HEK293T (cell line): ENCODE measurements around the gene VAV2.

Experiments used
- ARNT ChIP-seq: fragments of 450-650 bp; IDR thresholded peaks from 2 replicates; pipeline ENCODE4 v1.6.1; 2017; ENCODE audit warnings: mild to moderate bottlenecking
- BHLHE40 ChIP-seq: fragments of 450-650 bp; IDR thresholded peaks from 2 replicates; pipeline ENCODE4 v1.6.1; 2016; ENCODE audit warnings: mild to moderate bottlenecking, moderate library complexity, borderline replicate concordance
- ELF4 ChIP-seq: fragments of 450-650 bp; IDR thresholded peaks from 2 replicates; pipeline ENCODE4 v1.6.1; 2017; ENCODE audit warnings: antibody characterized with exemption
- FOXA1 ChIP-seq: fragments of 450-650 bp; IDR thresholded peaks from 2 replicates; pipeline ENCODE4 v1.6.1; 2016; ENCODE audit warnings: mild to moderate bottlenecking
- FOXM1 ChIP-seq: fragments of 450-650 bp; IDR thresholded peaks from 2 replicates; pipeline ENCODE4 v1.6.1; 2017; ENCODE audit warnings: mild to moderate bottlenecking, borderline replicate concordance
- HDGF ChIP-seq: fragments of 450-650 bp; IDR thresholded peaks from 2 replicates; pipeline ENCODE4 v1.6.1; 2017; ENCODE audit warnings: antibody characterized with exemption, borderline replicate concordance
- L3MBTL2 ChIP-seq: fragments of 450-650 bp; conservative IDR thresholded peaks from 2 replicates; pipeline ENCODE4 v1.6.1; 2016; ENCODE audit warnings: mild to moderate bottlenecking
- LEF1 ChIP-seq: fragments of 450-650 bp; IDR thresholded peaks from 2 replicates; pipeline ENCODE4 v1.6.1; 2017; ENCODE audit warnings: mild to moderate bottlenecking, borderline replicate concordance
- NFRKB ChIP-seq: fragments of 450-650 bp; IDR thresholded peaks from 2 replicates; pipeline ENCODE4 v1.6.1; 2016; ENCODE audit warnings: mild to moderate bottlenecking, moderate library complexity
- PKNOX1 ChIP-seq: fragments of 450-650 bp; IDR thresholded peaks from 2 replicates; pipeline ENCODE4 v1.6.1; 2016
- SP1 ChIP-seq: fragments of 450-650 bp; IDR thresholded peaks from 2 replicates; pipeline ENCODE4 v1.6.1; 2017
- SUZ12 ChIP-seq: fragments of 450-650 bp; IDR thresholded peaks from 2 replicates; pipeline ENCODE4 v1.6.1; 2016; ENCODE audit warnings: mild to moderate bottlenecking
- TARDBP ChIP-seq: fragments of 450-650 bp; IDR thresholded peaks from 2 replicates; pipeline ENCODE4 v1.6.1; 2016
- ZNF384 ChIP-seq: fragments of 450-650 bp; IDR thresholded peaks from 2 replicates; pipeline ENCODE4 v1.6.1; 2016

- TF ChIP-seq SP1, result no peak
- TF ChIP-seq BHLHE40, result no peak
- no peak for TF ChIP-seq ARNT
- no peak for TF ChIP-seq FOXM1
- no peak for TF ChIP-seq ELF4
- no peak for TF ChIP-seq ZNF384
- no peak for TF ChIP-seq TARDBP
- TF ChIP-seq SUZ12, result no peak
- no peak for TF ChIP-seq L3MBTL2
- no peak for TF ChIP-seq LEF1
- TF ChIP-seq FOXA1, result no peak
- TF ChIP-seq HDGF, result no peak
- TF ChIP-seq NFRKB, result no peak
- TF ChIP-seq PKNOX1, result no peak
Observed at GRCh38 chr9:133796562-133796961, 195.6 kb downstream of the VAV2 start.
